ENCODE data around the gene PDLIM4.

DNA sequence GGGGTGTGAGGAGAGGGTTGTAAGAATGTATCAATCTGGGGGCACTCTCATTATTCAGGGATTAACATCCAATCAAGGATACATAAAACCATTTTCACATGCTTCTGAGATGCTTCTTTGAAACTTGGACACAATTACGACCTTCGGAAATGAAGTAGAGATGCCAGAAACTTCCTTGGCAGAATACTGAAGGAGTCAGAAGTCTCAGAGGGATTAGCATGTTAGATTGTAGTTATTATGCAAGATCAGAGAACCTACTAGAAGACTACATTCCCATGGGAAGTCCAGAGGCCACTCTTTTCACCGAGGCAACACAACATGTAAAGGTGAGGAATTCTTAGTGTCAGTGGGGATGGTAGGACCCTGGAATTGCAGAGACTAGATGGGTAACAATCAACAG lies 31.6 kb downstream of the PDLIM4 start:
- TF ChIP-seq, protein P1, sequence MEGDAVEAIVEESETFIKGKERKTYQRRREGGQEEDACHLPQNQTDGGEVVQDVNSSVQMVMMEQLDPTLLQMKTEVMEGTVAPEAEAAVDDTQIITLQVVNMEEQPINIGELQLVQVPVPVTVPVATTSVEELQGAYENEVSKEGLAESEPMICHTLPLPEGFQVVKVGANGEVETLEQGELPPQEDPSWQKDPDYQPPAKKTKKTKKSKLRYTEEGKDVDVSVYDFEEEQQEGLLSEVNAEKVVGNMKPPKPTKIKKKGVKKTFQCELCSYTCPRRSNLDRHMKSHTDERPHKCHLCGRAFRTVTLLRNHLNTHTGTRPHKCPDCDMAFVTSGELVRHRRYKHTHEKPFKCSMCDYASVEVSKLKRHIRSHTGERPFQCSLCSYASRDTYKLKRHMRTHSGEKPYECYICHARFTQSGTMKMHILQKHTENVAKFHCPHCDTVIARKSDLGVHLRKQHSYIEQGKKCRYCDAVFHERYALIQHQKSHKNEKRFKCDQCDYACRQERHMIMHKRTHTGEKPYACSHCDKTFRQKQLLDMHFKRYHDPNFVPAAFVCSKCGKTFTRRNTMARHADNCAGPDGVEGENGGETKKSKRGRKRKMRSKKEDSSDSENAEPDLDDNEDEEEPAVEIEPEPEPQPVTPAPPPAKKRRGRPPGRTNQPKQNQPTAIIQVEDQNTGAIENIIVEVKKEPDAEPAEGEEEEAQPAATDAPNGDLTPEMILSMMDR (IDR thresholded peaks at IDR 0.05; ENCODE audit: insufficient read depth, low read depth, low read length): no peak
- no peak for TF ChIP-seq EZH2 (IDR thresholded peaks at IDR 0.05; ENCODE audit: insufficient read depth, low read length)

Measured in astrocyte (in vitro differentiated cells and primary cell).